K562 (cell line): Measurements from ENCODE around the gene SLC6A16. TPM values are rescaled to one million over a fixed set of nuclear protein-coding genes. Genes with fewer than 3 reads are reported as not detected.
A peak's percentile ranks its signal among the peaks of the same experiment; 100 is the strongest.

Experiments
- ATAC-seq: fragments of 200-7000 bp; cut with Tn5 transposase; 3 replicates; pipeline ENCODE4 v1.9.1; 2020; ENCODE audit warnings: moderate library complexity
- BruUV-seq: library from RNA; stranded (reverse); fragments of 400-500 nt; replicated peaks from 2 replicates; lab custom pipeline; 2021; lab: Mats Ljungman, UMichigan
- CTCF ChIA-PET: fragments of 300-600 bp; formaldehyde crosslinking; extraction: SDS; loops from one replicate; lab custom pipeline; 2021; ENCODE audit warnings: low intra/inter-chr PET ratio; lab: Yijun Ruan, JAX
- POLR2A ChIA-PET: fragments of 300-600, 350-650 bp; sonication (Branson Sonifier 250); formaldehyde crosslinking; extraction: SDS; loops from one replicate; lab custom pipeline; 2021; ENCODE audit warnings: antibody characterized with exemption, inconsistent platforms; lab: Yijun Ruan, JAX
- DNase-seq, 4 experiments: peaks; one replicate each; pipeline versions ENCODE4 v3.0.0 to v3.0.0-alpha.2; 2011 to 2018; ENCODE audit warnings: low spot score in 3 of 4, mixed read lengths in 3 of 4; ENCODE audit errors: extremely low read depth in 1 of 4
- FAIRE-seq: peaks from 2 replicates; lab custom pipeline; 2011; peaks lifted over from hg19 to GRCh38; lab: Jason Lieb, UNC
- H2AFZ ChIP-seq: 2 replicates; pipeline ENCODE4 v1.6.0; 2011; ENCODE audit warnings: low read depth, low read length, control low read depth, inconsistent platforms
- H3K27ac ChIP-seq: fragments of 200-600 bp; 3 replicates; pipeline ENCODE4 v1.8.0; 2011; ENCODE audit warnings: low read depth, mild to moderate bottlenecking, control low read depth, inconsistent platforms, low read length, moderate library complexity, mixed read lengths; ENCODE audit errors: extremely low read depth
- H3K27me3 ChIP-seq, 2 experiments: fragments of 300-600 bp in 1 of 2; 2 replicates in 1 of 2; 3 replicates in 1 of 2; pipeline versions ENCODE4 v1.6.0 to v1.8.0; 2011; ENCODE audit warnings: inconsistent platforms in 2 of 2, low read length in 2 of 2, mild to moderate bottlenecking in 1 of 2, mixed read lengths in 1 of 2, moderate library complexity in 1 of 2; ENCODE audit not compliant: control insufficient read depth in 2 of 2, insufficient read depth in 2 of 2
- H3K36me3 ChIP-seq: fragments of 300-600 bp; 3 replicates; pipeline ENCODE4 v1.8.0; 2011; ENCODE audit warnings: mild to moderate bottlenecking, low read length, inconsistent platforms; ENCODE audit not compliant: control insufficient read depth, insufficient read depth
- H3K4me1 ChIP-seq, 2 experiments: fragments of 200-600 bp in 1 of 2; replicated peaks in 1 of 2; 2 replicates in 1 of 2; 3 replicates in 1 of 2; pipeline versions ENCODE4 v1.5.1 to v1.8.0; 2011; ENCODE audit warnings: inconsistent platforms in 2 of 2, low read length in 2 of 2, mild to moderate bottlenecking in 1 of 2, mixed read lengths in 1 of 2, moderate library complexity in 1 of 2; ENCODE audit not compliant: control insufficient read depth in 2 of 2, insufficient read depth in 2 of 2
- H3K4me2 ChIP-seq: 2 replicates; pipeline ENCODE4 v1.6.1; 2011; ENCODE audit warnings: low read length, control low read depth, inconsistent platforms, mixed read lengths; ENCODE audit not compliant: insufficient read depth
- H3K4me3 ChIP-seq: fragments of 200-600 bp; sonication (generic), shearing (Covaris generic); 2 replicates; pipeline ENCODE4 v1.5.1; 2016; ENCODE audit warnings: control low read depth, inconsistent platforms
- H3K79me2 ChIP-seq: fragments of 200-600 bp; 3 replicates; pipeline ENCODE4 v1.8.0; 2011; ENCODE audit warnings: low read length, inconsistent platforms; ENCODE audit not compliant: control insufficient read depth, insufficient read depth
- H3K9ac ChIP-seq, 2 experiments: 2 replicates each; pipeline versions ENCODE4 v1.6.0 to v1.6.1; 2011; ENCODE audit warnings: low read depth in 2 of 2, low read length in 2 of 2, control low read depth in 1 of 2, inconsistent platforms in 1 of 2, mild to moderate bottlenecking in 1 of 2, mixed read lengths in 1 of 2; ENCODE audit not compliant: insufficient read depth in 1 of 2
- H3K9me1 ChIP-seq: one replicate; pipeline ENCODE4 v1.6.0; 2011; ENCODE audit warnings: inconsistent platforms, mild to moderate bottlenecking, low read length, moderate library complexity; ENCODE audit not compliant: control insufficient read depth, insufficient read depth
- H3K9me3 ChIP-seq: replicated peaks from 2 replicates; pipeline ENCODE4 v1.5.1; 2011; ENCODE audit warnings: low read depth, low read length, inconsistent platforms; ENCODE audit not compliant: control insufficient read depth, insufficient read depth
- H4K20me1 ChIP-seq: replicated peaks from 2 replicates; pipeline ENCODE4 v1.6.1; 2011; ENCODE audit warnings: low read length, inconsistent platforms, mixed read lengths; ENCODE audit not compliant: control insufficient read depth, insufficient read depth
- DDX20 ChIP-seq: fragments of 450-650 bp; IDR thresholded peaks from 2 replicates; pipeline ENCODE4 v1.6.1; 2016; ENCODE audit warnings: missing genetic modification characterization, low read depth, mild to moderate bottlenecking, missing compliant biosample characterization, moderate library complexity
- HNRNPL ChIP-seq: fragments of 200-400 bp; formaldehyde crosslinking; IDR thresholded peaks from 2 replicates; pipeline ENCODE4 v1.6.1; 2017; ENCODE audit warnings: low read depth, mild to moderate bottlenecking, low read length
- ZNF274 ChIP-seq: IDR thresholded peaks from 2 replicates; pipeline ENCODE4 v1.6.1; 2011; ENCODE audit warnings: low read depth, mild to moderate bottlenecking, low read length, moderate library complexity, borderline replicate concordance
- ZNF766 ChIP-seq: fragments of 200-800 bp; sonication (Bioruptor generic); conservative IDR thresholded peaks from 2 replicates; pipeline ENCODE4 v1.6.1; 2016; ENCODE audit warnings: missing genetic modification characterization, missing compliant biosample characterization
- WGBS: fragments of 100-300 bp; shearing (Covaris generic); methylation state at CpG from one replicate; pipeline ENCODE4 v1.1.6; 2016; ENCODE audit warnings: low coverage, mixed read lengths; ENCODE audit not compliant: insufficient coverage; ENCODE audit errors: missing lambda C conversion rate; 5-methylcytosine and 5-hydroxymethylcytosine counted together
- in situ Hi-C: fragments of 300-500 bp; cut with MboI; formaldehyde crosslinking; loops from 4 replicates; pipeline ENCODE4 v1.15.0; 2018; ENCODE audit warnings: inconsistent platforms, mixed read lengths
- intact Hi-C: fragments of 100-400 bp; cut with micrococcal nuclease; formaldehyde crosslinking; loops from 2 replicates; pipeline ENCODE4 v1.14.2; 2022
- polyA plus RNA-seq, 8 experiments: library from polyadenylated mRNA; depleted of rRNA in 4 of 8; stranded (reverse) in 5 of 8; unstranded in 3 of 8; fragments of >200 nt; fragmentation: Nextera tagmentation in 2 of 8; fragmentation: Illumina TruSeq in 1 of 8; extraction: Ambion mirVana in 2 of 8; extraction: Trizol in 1 of 8; gene quantifications; 2 replicates each; pipeline versions ENCODE4 v1.2.1 to v1.2.3, GENCODE V29; 2011 to 2014; ENCODE audit warnings: inconsistent platforms in 1 of 8, missing spikeins in 1 of 8
- total RNA-seq, 7 experiments: library from RNA; depleted of rRNA in 6 of 7; stranded (reverse); fragments of >200 nt in 6 of 7; fragmentation: Illumina TruSeq in 2 of 7; extraction: Trizol in 2 of 7; gene quantifications; 2 replicates each; pipeline versions ENCODE4 v1.2.1 to v1.2.3, GENCODE V29; 2011 to 2021; ENCODE audit warnings: low replicate concordance in 1 of 7
- TF ChIP-seq, protein P1 (sequence below): sonication (generic); formaldehyde crosslinking; IDR thresholded peaks from 2 replicates; pipeline ENCODE4 v1.8.1; 2023; ENCODE audit warnings: mild to moderate bottlenecking, missing genetic modification reagents
- TF ChIP-seq, protein P2 (sequence below): fragments of 450-650 bp; IDR thresholded peaks from 2 replicates; pipeline ENCODE4 v1.6.1; 2016; ENCODE audit warnings: mild to moderate bottlenecking

Gene SLC6A16
- total and polyA plus RNA-seq, 9 of the 15 experiments (the other 6 are each of a cell fraction or from before 2014, with no cell fraction given), result 0.05 to 0.95 (median 0.36) TPM

DNA sequence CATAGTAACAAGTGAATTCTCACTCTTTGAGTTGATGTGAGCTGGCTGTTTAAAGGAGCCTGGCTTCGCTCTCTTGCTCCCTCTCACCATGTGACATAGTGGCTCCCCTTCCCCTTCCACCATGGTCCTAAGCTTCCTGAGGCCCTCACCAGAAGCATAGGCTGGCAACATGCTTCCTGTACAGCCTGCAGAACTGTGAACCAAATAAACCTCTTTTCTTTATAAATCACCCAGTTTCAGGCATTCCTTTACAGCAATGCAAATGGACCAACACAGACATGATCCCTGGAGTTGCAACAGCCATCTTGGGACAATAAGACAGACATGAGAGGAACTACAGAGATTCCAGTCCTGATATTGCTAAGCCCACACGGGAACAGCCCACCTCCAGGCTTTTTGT lies 24.6 kb upstream of the SLC6A16 start:
- in situ Hi-C loops, result no loop called here
- H2AFZ ChIP-seq, result no peak overlapping the region
- H3K4me1 ChIP-seq, result peaks cover 0 to 5% of the 10 kb centered on the region in 2 experiments; a peak in 3 of 5 replicates
- H3K79me2 ChIP-seq, result no peaks in the 10 kb centered on the region
- ATAC-seq, result no peak
- H3K27ac ChIP-seq, result no peak overlapping the region
- H4K20me1 ChIP-seq, result no peaks in the 10 kb centered on the region
- WGBS, result 66% methylated on average over 2 of the region's 2 CpGs
- POLR2A ChIA-PET, result interaction anchor here (0.7 kb wide), 1 partner anchor 12 kb away, joined by 4 read pairs; no protein-coding TSS in a partner anchor
- TF ChIP-seq DDX20 (tag) (no peak), ZNF766 (CRISPR knock-in tag) (peak; percentile 91), ZNF274 (no peak), HNRNPL (no peak)
- TF ChIP-seq, protein P1, sequence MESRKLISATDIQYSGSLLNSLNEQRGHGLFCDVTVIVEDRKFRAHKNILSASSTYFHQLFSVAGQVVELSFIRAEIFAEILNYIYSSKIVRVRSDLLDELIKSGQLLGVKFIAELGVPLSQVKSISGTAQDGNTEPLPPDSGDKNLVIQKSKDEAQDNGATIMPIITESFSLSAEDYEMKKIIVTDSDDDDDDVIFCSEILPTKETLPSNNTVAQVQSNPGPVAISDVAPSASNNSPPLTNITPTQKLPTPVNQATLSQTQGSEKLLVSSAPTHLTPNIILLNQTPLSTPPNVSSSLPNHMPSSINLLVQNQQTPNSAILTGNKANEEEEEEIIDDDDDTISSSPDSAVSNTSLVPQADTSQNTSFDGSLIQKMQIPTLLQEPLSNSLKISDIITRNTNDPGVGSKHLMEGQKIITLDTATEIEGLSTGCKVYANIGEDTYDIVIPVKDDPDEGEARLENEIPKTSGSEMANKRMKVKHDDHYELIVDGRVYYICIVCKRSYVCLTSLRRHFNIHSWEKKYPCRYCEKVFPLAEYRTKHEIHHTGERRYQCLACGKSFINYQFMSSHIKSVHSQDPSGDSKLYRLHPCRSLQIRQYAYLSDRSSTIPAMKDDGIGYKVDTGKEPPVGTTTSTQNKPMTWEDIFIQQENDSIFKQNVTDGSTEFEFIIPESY, result no peak
- TF ChIP-seq, protein P2, sequence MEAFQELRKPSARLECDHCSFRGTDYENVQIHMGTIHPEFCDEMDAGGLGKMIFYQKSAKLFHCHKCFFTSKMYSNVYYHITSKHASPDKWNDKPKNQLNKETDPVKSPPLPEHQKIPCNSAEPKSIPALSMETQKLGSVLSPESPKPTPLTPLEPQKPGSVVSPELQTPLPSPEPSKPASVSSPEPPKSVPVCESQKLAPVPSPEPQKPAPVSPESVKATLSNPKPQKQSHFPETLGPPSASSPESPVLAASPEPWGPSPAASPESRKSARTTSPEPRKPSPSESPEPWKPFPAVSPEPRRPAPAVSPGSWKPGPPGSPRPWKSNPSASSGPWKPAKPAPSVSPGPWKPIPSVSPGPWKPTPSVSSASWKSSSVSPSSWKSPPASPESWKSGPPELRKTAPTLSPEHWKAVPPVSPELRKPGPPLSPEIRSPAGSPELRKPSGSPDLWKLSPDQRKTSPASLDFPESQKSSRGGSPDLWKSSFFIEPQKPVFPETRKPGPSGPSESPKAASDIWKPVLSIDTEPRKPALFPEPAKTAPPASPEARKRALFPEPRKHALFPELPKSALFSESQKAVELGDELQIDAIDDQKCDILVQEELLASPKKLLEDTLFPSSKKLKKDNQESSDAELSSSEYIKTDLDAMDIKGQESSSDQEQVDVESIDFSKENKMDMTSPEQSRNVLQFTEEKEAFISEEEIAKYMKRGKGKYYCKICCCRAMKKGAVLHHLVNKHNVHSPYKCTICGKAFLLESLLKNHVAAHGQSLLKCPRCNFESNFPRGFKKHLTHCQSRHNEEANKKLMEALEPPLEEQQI, result no peak
- TF ChIP-seq, all 486 proteins: peak for 1
- no peak overlapping the region for H3K9ac ChIP-seq
- no TSS peak for BruUV-seq
- no peak for FAIRE-seq
- H3K27me3 ChIP-seq, result no peaks in the 10 kb centered on the region
- no peaks in the 10 kb centered on the region for H3K9me1 ChIP-seq
- no peak overlapping the region for H3K4me2 ChIP-seq
- no peak for DNase-seq
- intact Hi-C loops, result no loop called here
- H3K9me3 ChIP-seq, result no peaks in the 10 kb centered on the region
- H3K4me3 ChIP-seq, result no peak overlapping the region
- CTCF ChIA-PET, result no interaction called here
- H3K36me3 ChIP-seq, result peaks cover 38% of the 10 kb centered on the region; the same call in 2 of the 3 replicates
